ENCODE results near the gene MCM3AP. TPM values are rescaled to one million over a fixed set of nuclear protein-coding genes. Genes with fewer than 3 reads are reported as not detected.

Gene MCM3AP
- total and polyA plus RNA-seq, 9 of the 15 experiments (the other 6 are each of a cell fraction or from before 2014, with no cell fraction given), result 6.5 to 179 (median 69.6) TPM

DNA sequence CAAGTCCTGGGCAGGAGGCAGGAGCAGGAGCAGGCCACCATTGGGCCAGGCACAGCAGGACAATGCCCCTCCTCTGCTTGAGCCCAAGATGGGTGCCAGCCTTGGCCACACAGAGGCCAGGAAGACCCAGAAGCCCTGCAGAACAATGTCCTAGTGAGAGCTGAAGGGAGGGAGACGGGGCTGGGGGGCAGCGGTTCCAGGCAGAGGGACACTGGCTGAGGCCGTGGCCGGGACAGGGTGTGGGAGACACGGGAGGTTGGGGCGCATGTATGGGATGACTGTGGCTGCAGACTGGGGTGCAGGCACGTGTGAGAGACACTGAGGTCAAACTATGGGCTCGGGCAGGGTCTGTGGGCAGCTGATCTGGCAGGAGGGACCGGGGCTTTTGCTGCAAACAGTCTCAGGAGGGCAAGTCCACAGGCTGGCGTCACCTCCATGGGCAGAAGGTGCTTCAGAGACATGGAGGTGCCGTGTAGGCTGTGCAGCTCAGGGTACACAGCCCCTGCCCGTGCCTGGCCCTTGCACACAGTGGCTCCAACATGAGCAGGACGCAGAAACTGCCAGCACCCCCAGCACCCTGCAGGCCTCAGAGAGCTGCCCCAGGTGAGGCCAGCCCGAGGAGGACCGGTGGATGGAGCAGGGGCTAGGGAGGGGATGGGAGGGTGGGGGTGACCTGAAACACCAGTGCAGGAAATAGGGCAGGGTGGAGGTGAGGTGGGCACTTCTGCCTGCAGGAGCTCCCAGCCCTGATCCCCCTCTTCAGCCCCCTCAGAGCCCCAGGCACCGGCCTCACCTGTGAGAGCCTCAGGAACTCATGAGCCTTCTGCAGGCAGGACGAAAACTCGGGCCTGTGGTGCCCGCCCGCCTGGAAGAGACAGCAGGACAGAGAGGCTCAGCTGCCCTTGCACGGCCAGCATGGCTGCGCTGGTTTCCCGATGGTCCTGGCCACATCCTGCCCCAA lies 76.4 kb downstream of the MCM3AP start:
- BruUV-seq (replicated peaks), result no TSS peak
- ATAC-seq, result no peak
- Histone ChIP-seq H3K9me3 (replicated peaks; ENCODE audit: control insufficient read depth, insufficient read depth, low read depth, low read length) (no peaks in the 10 kb centered on the region), H3K27me3 (ENCODE audit: control insufficient read depth in 2 of 2, insufficient read depth in 2 of 2, low read length in 2 of 2) (no peaks in the 10 kb centered on the region), H3K9ac (ENCODE audit: insufficient read depth in 1 of 2, low read depth in 2 of 2, low read length in 2 of 2) (peak overlapping the region in 1 of 2 experiments; percentile 66; a peak in 1 of 4 replicates), H3K79me2 (ENCODE audit: control insufficient read depth, insufficient read depth, low read length) (no peaks in the 10 kb centered on the region), H3K4me2 (ENCODE audit: insufficient read depth, low read length) (no peak overlapping the region), H3K36me3 (ENCODE audit: control insufficient read depth, insufficient read depth, low read length) (peaks cover 95% of the 10 kb centered on the region; the same call in 2 of the 3 replicates), H3K4me1 (replicated peaks in 1 of 2; ENCODE audit: control insufficient read depth in 2 of 2, insufficient read depth in 2 of 2, low read length in 2 of 2) (peaks cover 0 to 30% of the 10 kb centered on the region in 2 experiments; a peak in 1 of 5 replicates), H3K27ac (ENCODE audit: extremely low read depth, low read depth, low read length) (no peak overlapping the region), H3K9me1 (ENCODE audit: control insufficient read depth, insufficient read depth, low read length) (no peaks in the 10 kb centered on the region), H4K20me1 (replicated peaks; ENCODE audit: control insufficient read depth, insufficient read depth, low read length) (no peaks in the 10 kb centered on the region), H2AFZ (ENCODE audit: low read depth, low read length) (no peak overlapping the region), H3K4me3 (no peak overlapping the region)
- intact Hi-C loops (cut with micrococcal nuclease) (no loop called here), in situ Hi-C loops (cut with MboI) (no loop called here)
- no peak for FAIRE-seq
- ChIA-PET POLR2A (interaction anchor here (0.6 to 1.3 kb wide), 2 partner anchors 12 to 45 kb away, joined by 3 to 4 read pairs; no protein-coding TSS in a partner anchor), CTCF (ENCODE audit: low intra/inter-chr PET ratio) (interaction anchor here (0.6 kb wide), 1 partner anchor 62 kb away, joined by 3 read pairs; no protein-coding TSS in a partner anchor)
- no peak for DNase-seq (ENCODE audit: extremely low read depth in 1 of 4, low spot score in 3 of 4)
- WGBS (ENCODE audit: insufficient coverage, low coverage, missing lambda C conversion rate), result 84% methylated on average over 21 of the region's 23 CpGs
- TF ChIP-seq SP1 (CRISPR knock-in tag; IDR thresholded peaks at IDR 0.05) (no peak), NR2F6 (CRISPR knock-in tag; IDR thresholded peaks at IDR 0.05) (no peak), MEF2A (IDR thresholded peaks at IDR 0.05; ENCODE audit: control insufficient read depth, low read depth, low read length) (no peak), ZNF280A (IDR thresholded peaks at IDR 0.05; ENCODE audit: low read depth, partially characterized antibody) (no peak), PRMT5 (CRISPR knock-in tag; IDR thresholded peaks at IDR 0.05) (no peak), ZNF124 (CRISPR knock-in tag; IDR thresholded peaks at IDR 0.05) (no peak), NFIC (IDR thresholded peaks at IDR 0.05) (no peak), DIDO1 (tag; IDR thresholded peaks at IDR 0.05; ENCODE audit: low read depth) (no peak), LEF1 (IDR thresholded peaks at IDR 0.05) (no peak), NRF1 (conservative IDR thresholded peaks at IDR 0.05 in 1 of 2, IDR thresholded peaks at IDR 0.05 in 1 of 2) (no peak)
- TF ChIP-seq, protein P1, sequence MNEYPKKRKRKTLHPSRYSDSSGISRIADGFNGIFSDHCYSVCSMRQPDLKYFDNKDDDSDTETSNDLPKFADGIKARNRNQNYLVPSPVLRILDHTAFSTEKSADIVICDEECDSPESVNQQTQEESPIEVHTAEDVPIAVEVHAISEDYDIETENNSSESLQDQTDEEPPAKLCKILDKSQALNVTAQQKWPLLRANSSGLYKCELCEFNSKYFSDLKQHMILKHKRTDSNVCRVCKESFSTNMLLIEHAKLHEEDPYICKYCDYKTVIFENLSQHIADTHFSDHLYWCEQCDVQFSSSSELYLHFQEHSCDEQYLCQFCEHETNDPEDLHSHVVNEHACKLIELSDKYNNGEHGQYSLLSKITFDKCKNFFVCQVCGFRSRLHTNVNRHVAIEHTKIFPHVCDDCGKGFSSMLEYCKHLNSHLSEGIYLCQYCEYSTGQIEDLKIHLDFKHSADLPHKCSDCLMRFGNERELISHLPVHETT (CRISPR knock-in tag; conservative IDR thresholded peaks at IDR 0.05 in 1 of 2, IDR thresholded peaks at IDR 0.05 in 1 of 2), result no peak
- TF ChIP-seq, protein P2, sequence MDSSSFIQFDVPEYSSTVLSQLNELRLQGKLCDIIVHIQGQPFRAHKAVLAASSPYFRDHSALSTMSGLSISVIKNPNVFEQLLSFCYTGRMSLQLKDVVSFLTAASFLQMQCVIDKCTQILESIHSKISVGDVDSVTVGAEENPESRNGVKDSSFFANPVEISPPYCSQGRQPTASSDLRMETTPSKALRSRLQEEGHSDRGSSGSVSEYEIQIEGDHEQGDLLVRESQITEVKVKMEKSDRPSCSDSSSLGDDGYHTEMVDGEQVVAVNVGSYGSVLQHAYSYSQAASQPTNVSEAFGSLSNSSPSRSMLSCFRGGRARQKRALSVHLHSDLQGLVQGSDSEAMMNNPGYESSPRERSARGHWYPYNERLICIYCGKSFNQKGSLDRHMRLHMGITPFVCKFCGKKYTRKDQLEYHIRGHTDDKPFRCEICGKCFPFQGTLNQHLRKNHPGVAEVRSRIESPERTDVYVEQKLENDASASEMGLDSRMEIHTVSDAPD (CRISPR knock-in tag; IDR thresholded peaks at IDR 0.05), result no peak

Data from K562 (cell line).